ENCODE data around the gene ANKRD27.

Gene ANKRD27

DNA sequence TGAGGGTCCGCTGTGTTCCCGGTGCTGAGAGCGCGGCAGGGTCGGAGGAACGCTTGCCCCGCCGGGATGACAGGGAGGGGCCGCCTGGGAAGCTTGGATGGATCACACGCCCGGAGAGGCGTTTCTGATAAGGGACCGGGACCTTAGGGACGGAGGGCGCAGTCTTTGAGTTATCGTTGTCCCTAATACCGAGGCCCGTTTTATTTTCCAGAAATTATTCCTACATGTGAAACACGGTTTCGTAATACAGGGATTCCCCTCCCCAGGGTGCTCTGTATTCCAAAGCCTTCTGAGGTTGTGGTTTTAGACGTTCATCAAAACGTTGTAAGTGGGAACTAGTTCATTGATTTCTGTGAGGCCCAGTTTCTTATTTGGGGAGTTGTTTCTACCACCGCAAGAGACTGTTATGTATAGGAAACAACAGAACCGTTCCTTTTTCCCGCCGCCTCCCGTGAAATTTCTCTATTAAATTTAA, 93.2 kb downstream of the ANKRD27 start (continued):
- TF ChIP-seq, protein P1, sequence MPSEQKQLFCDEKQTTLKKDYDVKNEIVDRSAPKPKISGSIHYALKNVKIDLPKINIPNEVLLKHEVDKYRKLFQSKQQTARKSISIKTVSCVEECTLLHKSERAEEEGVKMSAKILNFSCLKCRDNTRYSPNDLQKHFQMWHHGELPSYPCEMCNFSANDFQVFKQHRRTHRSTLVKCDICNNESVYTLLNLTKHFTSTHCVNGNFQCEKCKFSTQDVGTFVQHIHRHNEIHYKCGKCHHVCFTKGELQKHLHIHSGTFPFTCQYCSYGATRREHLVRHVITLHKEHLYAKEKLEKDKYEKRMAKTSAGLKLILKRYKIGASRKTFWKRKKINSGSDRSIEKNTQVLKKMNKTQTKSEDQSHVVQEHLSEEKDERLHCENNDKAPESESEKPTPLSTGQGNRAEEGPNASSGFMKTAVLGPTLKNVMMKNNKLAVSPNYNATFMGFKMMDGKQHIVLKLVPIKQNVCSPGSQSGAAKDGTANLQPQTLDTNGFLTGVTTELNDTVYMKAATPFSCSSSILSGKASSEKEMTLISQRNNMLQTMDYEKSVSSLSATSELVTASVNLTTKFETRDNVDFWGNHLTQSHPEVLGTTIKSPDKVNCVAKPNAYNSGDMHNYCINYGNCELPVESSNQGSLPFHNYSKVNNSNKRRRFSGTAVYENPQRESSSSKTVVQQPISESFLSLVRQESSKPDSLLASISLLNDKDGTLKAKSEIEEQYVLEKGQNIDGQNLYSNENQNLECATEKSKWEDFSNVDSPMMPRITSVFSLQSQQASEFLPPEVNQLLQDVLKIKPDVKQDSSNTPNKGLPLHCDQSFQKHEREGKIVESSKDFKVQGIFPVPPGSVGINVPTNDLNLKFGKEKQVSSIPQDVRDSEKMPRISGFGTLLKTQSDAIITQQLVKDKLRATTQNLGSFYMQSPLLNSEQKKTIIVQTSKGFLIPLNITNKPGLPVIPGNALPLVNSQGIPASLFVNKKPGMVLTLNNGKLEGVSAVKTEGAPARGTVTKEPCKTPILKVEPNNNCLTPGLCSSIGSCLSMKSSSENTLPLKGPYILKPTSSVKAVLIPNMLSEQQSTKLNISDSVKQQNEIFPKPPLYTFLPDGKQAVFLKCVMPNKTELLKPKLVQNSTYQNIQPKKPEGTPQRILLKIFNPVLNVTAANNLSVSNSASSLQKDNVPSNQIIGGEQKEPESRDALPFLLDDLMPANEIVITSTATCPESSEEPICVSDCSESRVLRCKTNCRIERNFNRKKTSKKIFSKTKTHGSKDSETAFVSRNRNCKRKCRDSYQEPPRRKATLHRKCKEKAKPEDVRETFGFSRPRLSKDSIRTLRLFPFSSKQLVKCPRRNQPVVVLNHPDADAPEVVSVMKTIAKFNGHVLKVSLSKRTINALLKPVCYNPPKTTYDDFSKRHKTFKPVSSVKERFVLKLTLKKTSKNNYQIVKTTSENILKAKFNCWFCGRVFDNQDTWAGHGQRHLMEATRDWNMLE (tag by site-specific recombination; conservative IDR thresholded peaks at IDR 0.05; ENCODE audit: low read depth): no peak
- TF ChIP-seq ZNF311 (tag by site-specific recombination; IDR thresholded peaks at IDR 0.05; ENCODE audit: borderline replicate concordance) (no peak), ZFP69B (tag by site-specific recombination; IDR thresholded peaks at IDR 0.05) (0 out of 2 replicates have a peak, but pooled peaks have one; percentile 18), GFI1B (tag by site-specific recombination; IDR thresholded peaks at IDR 0.05) (no peak; the same call in 1 of the 2 replicates), SP3 (tag by site-specific recombination; IDR thresholded peaks at IDR 0.05) (no peak), YY1 (tag by site-specific recombination; IDR thresholded peaks at IDR 0.05) (no peak), ZBTB17 (tag by site-specific recombination; IDR thresholded peaks at IDR 0.05) (no peak), ZNF292 (tag by site-specific recombination; IDR thresholded peaks at IDR 0.05; ENCODE audit: borderline replicate concordance, low read depth) (no peak), EGR2 (tag by site-specific recombination; IDR thresholded peaks at IDR 0.05; ENCODE audit: low read depth) (no peak), ZNF433 (tag by site-specific recombination; IDR thresholded peaks at IDR 0.05; ENCODE audit: low read depth) (no peak), FEZF1 (tag by site-specific recombination; IDR thresholded peaks at IDR 0.05) (no peak), ZNF629 (tag by site-specific recombination; IDR thresholded peaks at IDR 0.05) (no peak), ZNF211 (tag by site-specific recombination; IDR thresholded peaks at IDR 0.05; ENCODE audit: low read depth) (no peak), ZFP3 (tag by site-specific recombination; IDR thresholded peaks at IDR 0.05; ENCODE audit: low read depth) (no peak), ZNF112 (tag by site-specific recombination; IDR thresholded peaks at IDR 0.05) (no peak), ZNF174 (tag by site-specific recombination; IDR thresholded peaks at IDR 0.05) (no peak), ZNF341 (tag by site-specific recombination; IDR thresholded peaks at IDR 0.05; ENCODE audit: low read depth) (no peak), ZIC2 (tag by site-specific recombination; IDR thresholded peaks at IDR 0.05) (no peak; the same call in 1 of the 2 replicates), OSR2 (tag by site-specific recombination; IDR thresholded peaks at IDR 0.05) (no peak)
- TF ChIP-seq, protein P2, sequence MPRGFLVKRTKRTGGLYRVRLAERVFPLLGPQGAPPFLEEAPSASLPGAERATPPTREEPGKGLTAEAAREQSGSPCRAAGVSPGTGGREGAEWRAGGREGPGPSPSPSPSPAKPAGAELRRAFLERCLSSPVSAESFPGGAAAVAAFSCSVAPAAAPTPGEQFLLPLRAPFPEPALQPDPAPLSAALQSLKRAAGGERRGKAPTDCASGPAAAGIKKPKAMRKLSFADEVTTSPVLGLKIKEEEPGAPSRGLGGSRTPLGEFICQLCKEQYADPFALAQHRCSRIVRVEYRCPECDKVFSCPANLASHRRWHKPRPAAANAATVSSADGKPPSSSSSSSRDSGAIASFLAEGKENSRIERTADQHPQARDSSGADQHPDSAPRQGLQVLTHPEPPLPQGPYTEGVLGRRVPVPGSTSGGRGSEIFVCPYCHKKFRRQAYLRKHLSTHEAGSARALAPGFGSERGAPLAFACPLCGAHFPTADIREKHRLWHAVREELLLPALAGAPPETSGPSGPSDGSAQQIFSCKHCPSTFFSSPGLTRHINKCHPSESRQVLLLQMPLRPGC (tag by site-specific recombination; IDR thresholded peaks at IDR 0.05): peak; percentile 26; the same call in 1 of the 2 replicates
- TF ChIP-seq, protein P3, sequence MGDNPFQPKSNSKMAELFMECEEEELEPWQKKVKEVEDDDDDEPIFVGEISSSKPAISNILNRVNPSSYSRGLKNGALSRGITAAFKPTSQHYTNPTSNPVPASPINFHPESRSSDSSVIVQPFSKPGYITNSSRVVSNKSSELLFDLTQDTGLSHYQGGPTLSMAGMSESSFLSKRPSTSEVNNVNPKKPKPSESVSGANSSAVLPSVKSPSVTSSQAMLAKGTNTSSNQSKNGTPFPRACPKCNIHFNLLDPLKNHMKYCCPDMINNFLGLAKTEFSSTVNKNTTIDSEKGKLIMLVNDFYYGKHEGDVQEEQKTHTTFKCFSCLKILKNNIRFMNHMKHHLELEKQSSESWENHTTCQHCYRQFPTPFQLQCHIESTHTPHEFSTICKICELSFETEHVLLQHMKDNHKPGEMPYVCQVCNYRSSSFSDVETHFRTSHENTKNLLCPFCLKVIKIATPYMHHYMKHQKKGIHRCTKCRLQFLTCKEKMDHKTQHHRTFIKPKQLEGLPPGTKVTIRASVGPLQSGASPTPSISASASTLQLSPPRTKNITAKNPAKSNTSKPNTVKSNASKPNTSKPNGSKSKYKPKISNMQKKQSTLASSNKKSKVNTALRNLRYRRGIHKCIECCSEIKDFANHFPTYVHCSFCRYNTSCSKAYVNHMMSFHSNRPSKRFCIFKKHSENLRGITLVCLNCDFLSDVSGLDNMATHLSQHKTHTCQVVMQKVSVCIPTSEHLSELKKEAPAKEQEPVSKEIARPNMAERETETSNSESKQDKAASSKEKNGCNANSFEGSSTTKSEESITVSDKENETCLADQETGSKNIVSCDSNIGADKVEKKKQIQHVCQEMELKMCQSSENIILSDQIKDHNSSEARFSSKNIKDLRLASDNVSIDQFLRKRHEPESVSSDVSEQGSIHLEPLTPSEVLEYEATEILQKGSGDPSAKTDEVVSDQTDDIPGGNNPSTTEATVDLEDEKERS (tag by site-specific recombination; IDR thresholded peaks at IDR 0.05): no peak
- TF ChIP-seq, protein P4, sequence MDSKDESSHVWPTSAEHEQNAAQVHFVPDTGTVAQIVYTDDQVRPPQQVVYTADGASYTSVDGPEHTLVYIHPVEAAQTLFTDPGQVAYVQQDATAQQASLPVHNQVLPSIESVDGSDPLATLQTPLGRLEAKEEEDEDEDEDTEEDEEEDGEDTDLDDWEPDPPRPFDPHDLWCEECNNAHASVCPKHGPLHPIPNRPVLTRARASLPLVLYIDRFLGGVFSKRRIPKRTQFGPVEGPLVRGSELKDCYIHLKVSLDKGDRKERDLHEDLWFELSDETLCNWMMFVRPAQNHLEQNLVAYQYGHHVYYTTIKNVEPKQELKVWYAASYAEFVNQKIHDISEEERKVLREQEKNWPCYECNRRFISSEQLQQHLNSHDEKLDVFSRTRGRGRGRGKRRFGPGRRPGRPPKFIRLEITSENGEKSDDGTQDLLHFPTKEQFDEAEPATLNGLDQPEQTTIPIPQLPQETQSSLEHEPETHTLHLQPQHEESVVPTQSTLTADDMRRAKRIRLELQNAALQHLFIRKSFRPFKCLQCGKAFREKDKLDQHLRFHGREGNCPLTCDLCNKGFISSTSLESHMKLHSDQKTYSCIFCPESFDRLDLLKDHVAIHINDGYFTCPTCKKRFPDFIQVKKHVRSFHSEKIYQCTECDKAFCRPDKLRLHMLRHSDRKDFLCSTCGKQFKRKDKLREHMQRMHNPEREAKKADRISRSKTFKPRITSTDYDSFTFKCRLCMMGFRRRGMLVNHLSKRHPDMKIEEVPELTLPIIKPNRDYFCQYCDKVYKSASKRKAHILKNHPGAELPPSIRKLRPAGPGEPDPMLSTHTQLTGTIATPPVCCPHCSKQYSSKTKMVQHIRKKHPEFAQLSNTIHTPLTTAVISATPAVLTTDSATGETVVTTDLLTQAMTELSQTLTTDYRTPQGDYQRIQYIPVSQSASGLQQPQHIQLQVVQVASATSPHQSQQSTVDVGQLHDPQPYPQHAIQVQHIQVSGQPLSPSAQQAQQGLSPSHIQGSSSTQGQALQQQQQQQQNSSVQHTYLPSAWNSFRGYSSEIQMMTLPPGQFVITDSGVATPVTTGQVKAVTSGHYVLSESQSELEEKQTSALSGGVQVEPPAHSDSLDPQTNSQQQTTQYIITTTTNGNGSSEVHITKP (tag by site-specific recombination; IDR thresholded peaks at IDR 0.05): peak; percentile 33; the same call in 1 of the 2 replicates
- TF ChIP-seq, protein P5, sequence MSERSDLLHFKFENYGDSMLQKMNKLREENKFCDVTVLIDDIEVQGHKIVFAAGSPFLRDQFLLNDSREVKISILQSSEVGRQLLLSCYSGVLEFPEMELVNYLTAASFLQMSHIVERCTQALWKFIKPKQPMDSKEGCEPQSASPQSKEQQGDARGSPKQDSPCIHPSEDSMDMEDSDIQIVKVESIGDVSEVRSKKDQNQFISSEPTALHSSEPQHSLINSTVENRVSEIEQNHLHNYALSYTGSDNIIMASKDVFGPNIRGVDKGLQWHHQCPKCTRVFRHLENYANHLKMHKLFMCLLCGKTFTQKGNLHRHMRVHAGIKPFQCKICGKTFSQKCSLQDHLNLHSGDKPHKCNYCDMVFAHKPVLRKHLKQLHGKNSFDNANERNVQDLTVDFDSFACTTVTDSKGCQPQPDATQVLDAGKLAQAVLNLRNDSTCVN (tag by site-specific recombination; optimal IDR thresholded peaks at IDR 0.05): no peak
- TF ChIP-seq, protein P6, sequence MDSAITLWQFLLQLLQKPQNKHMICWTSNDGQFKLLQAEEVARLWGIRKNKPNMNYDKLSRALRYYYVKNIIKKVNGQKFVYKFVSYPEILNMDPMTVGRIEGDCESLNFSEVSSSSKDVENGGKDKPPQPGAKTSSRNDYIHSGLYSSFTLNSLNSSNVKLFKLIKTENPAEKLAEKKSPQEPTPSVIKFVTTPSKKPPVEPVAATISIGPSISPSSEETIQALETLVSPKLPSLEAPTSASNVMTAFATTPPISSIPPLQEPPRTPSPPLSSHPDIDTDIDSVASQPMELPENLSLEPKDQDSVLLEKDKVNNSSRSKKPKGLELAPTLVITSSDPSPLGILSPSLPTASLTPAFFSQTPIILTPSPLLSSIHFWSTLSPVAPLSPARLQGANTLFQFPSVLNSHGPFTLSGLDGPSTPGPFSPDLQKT (IDR thresholded peaks at IDR 0.05; ENCODE audit: borderline replicate concordance, low read depth, low read length): no peak

Data from HEK293 (cell line).